Activated gamma-delta T cell treated with Interleukin-2 at 50 U/mL for 16 hours (primary cell): Measurements from ENCODE around the gene ARHGAP22.

ENCODE experiments used
- DNase-seq: peaks from one replicate; pipeline ENCODE4 v3.0.0-alpha.2; 2020

The ARHGAP22 gene

DNA sequence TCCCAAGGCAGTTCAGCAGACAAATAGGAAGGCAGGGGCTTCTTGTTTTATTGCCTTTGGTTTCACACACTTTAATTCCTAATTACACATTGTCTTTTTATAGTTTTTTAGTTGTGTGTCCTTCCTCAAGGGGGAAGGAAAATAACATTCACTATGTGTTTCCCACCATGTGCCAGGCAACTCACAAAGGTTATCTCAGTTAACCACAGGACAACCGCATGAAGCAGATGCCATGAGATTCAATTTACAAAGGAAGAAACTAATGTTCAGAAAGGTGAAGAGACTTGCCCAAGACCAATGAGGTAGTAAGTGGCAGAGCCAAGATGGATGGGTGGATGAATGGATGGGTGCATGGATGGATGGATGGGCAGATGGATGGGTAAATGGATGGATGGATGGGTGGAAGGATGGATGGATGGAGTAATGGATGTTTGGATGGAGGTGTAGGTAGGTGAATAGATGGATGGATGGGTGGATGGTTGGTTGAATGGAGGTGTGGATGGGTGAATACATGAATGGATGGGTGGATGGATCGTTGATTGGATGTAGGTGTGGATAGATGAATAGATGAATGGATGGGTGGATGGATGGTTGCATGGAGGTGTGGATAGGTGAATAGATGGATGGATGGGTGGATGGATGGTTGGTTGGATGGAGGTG, 77.9 kb downstream of the ARHGAP22 start:
- no peak for DNase-seq

DNA sequence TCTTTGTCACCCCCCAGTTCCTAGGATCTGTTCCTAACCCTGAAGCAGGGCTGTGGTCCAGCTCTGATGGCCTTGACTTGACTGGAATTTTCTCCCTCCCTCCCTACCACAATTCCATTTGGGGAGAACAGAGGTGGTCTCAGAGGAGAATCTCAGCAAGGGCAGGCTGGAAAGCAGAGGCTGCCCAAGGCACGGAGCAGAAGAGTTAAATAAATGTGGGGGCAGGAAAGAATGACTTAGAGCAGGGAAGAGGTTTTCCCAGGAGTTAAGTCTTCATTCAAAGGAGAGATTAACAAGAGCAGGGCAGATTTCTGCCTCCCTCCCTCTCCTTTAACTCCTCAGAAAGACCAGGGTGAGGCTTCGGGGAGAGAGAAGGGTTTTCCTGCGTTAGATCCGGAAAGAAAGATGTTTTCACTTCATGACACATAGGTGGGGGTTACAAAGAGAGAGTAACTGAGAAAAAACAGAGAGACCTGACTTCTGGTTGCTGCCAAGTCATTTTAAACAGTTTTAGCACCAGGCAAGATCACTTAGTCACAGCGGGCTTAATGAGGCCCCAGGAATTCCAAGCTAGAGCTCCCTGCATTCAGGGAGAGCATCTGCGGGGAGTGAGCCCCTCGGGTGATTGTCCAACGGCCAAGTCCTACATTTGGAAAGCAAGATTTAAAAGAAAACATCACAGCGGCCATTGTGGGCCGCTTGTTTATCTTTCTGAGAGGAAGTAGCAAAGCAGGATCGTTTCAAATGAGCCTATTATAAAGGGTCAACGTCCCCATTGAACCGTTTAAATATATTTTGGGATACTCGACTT, 78.7 kb downstream of the ARHGAP22 start:
- DNase-seq: no peak

DNA sequence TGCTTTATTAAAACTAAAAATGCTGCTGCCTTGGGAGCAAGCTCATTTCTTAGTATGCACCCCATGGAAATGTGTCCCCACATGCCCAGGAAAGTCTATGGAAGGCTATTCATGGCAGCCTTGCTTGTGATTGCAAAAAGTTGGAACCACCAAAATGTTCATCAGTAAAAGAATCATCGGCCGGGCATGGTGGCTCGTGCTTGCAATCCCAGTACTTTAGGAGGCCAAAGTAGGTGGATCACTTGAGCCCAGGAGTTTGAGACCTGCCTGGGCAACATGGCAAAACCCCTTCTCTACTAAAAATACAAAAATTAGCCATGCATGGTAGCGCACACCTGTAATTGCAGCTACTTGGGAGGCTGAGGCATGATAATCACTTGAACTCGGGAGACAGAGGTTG, 79.8 kb downstream of the ARHGAP22 start:
- DNase-seq: no peak

DNA sequence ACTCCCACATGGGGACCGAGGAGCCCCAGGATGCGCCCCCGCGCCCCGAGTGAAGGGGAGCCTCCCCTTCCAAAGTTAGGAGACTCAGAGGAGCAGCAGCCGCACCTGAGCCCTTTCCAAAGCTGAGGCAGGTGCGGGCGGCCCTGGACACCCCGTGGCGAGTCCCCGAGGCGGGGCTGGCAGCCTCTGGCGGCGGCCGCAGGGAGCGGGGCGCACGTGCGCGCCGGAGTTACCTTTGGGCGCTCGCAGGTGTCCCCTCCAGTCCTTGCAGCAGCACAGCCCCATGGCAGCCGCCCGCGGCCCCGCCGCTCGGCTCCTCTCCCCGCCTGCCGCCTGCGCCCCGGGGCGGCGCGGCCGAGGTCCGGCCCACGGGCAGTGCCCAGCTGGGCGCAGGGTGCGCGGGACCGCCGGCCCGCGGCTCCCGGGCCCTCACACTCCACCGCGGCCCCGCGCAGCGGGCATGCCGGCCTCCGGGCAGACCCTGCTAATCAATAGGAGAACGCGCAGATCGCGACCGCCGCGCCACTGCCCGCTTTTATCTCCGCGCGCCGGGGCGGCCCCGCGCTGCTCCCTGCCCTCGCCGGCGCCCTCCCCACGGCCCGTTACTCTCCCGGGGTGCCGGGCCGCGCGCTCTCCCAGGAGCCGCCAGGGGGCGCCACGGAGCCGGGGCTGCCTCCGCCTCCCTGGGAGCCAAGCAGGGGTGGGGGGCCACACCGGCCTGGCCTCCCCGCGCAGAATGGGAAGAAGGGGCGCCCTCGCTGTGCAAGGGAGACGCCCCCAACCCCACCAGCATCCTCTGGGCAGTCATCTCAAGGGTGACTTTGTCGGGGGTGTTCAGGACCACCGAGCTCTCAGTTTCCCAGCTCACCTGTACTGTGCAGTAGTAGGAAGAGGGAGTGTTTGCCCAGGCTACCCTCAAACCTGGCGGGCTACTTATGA, 80.8 kb downstream of the ARHGAP22 start:
- no peak for DNase-seq

DNA sequence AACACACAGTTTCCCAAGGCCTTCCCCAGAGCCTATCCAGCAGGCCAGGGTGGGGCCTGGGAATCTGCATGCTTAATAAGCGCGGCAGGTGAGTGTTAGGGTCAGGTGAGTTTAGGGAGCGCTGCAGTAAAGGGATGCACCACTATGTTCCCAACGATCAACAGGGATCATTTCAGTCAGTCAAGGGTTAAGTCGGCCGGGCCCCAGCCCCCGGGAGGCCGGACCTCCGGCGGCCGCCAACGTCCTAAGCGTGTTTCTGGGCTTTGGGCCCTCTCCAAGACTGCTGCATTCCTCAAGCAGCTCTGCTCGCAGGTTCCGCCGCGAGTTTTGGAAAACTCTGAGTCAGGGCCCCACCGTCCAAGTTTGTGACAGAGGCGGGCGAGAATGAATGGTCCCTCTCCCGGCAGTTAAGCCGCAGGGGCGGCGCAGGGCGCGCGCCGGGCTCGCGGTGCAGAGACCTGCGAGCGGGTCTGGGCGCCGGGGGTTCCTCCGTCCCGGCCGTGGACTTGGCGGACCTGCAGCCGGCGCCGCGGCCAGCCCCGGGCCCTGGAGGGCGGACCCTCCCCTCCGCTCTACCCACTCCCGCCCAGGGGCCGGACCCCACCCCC, 81.6 kb downstream of the ARHGAP22 start:
- DNase-seq: no peak

DNA sequence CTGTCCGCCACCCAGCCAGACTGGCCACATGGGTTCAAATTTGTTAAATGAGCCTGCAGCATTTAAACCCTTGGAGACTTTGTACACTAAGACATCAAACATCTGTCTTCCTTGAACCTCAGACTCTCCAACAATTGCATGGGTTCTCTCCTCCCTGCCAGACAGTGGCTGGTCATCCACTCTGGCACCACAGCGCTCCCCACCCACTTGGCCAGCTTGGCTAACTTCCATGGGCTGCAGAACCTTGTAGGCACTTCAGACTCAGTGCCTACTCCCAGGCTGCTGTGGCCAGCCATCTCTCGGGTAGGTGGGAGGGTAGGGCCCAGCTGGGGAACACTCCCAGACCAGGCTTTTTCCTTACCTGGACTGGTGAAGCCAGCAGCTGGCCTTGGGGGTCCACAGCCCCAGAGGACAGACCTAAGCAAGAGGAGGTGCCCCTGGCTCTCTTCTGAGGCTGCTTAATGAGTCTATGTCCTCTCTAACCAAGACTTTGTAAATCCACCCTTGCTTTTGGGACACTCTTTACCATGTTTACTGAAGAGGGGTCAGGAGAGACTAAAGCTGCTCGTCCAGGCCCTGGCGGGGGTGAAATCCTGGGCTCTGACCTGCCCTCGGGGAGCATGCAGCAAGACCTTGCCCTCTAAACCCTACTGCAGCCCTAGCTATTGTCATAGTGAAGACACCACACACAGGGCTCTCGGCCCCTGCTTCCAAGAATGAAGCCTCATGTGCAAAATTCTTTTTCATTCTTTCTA, 82.7 kb downstream of the ARHGAP22 start:
- no peak for DNase-seq

DNA sequence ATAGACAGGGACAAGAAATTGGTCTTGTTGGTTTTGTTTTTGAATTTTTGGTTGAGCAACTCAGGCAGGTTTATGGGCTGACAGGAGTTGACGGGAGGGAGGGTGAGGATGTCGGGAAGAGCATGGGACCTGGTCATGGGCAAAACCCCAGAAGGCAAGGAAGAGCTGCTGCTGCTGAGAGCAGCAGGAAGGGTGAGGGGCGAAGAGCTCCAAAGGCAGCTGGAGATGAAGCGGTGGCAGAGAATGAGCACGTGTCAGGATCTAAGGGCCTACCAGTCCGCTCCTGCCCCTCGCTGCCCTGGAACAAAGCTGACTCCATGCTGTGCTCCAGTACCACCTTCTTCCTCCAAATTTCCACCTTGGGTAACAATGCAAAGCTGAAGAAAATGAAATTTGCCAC, 84.3 kb downstream of the ARHGAP22 start:
- DNase-seq: no peak

DNA sequence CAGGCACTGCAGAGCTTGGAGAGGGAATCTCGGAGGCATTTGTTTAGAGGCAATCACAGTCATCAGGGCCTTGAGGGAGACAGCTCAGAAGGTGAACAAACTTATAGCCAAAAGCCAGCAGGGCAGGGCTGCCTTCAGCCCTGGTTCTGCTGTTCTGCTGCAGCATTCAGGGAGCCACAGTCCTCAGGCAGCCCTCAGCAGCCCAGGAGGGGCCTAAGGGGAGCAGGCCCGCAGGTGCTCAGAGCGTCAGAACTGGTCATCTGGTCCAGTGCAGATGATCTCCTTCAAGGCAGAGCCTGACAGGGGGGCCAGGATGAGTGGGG, 84.7 kb downstream of the ARHGAP22 start:
- no peak for DNase-seq

DNA sequence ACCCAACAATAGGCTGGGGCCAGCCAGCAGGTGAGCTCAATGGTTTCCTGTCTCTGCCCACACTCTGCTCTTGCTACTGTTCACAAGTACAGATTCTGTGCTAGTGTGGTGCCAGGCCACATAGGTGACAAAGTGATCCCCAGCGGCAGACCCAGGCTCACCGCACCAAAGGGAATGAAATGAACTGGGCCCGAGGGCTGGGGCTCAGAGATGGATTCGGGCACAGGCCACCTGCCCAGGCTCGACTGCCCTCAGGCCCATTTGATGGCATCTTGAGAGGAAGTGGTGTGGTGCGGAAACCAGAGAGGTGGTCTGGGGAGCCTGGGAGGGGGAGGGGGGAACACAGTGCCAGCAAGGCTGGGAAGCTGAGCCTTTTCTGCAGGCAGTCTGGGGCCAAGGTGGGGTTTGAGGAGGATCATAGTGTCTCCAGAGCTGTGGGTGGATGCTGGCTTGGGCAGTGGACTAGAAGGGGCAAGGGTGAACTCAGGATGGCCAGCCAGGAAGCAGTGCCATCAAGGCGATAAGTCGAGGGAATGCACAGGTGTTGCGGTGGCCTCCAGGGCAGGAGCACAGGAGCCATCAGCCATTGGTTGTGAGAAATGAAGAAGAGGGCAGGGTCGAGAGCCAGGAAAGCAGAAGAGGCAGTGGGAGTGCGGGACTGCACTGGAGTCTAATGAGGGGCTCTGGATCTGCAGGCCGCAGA, 85.2 kb downstream of the ARHGAP22 start:
- no peak for DNase-seq

DNA sequence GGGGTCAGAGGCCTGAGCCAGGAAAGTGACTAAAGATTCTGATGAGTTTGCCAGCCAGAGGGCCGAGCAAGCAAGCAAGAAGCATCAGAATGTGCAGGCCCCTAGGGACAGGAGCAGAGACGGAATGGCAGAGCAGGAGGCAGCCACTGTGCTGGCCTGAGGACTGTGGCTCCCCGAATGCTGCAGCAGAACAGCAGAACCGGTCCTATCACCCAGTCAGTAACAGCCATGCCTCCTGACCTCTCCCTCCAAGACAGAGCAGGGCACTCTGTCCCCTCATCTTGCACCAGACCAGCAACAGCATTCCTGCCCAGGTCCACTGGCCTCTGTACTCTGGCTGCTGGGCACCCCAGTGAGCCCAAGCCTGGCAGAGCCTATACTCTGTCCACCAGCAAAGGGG, 85.9 kb downstream of the ARHGAP22 start:
- DNase-seq: no peak

DNA sequence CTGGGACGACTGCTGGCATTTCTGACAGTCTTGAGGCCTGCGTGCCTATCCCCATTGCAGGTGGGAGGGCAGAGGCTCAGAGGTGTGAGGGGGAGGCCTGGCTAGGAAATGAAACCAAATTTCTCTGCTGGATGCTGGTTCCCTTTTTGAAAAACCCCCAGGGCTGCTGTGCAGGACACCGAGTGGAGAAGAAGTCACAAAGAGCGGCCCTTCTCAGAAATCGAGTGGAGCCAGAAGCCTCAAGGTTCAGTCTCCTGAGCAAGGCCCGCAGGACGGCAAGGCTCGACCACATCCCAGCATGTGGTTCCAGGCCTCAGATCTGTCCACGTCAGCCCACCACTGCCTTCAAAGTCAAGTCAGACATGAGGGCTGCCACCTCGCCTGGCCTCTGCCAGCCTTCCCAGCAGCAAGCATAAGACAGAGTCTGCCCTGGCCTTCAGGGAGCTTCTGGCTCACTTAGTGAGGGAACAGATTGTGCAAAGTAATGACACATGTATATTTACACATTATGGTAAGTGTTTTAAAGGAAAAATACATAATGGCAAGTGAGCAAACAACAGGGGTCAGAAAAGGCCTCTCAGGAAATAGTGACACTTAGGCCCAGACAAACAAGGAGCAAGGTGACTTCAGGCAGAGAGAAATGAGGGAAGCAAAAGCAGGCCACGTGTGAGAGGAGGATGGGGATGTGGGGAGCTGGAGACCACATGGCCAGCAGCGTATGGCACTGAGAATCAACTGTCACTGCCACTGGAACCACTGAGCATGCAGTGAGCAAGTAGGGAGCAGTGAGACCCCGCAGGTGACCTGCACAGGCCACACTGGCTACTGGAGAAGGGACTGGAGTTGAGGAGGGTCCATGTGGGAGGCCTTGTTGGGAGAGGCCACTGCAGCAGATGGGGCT, 86.7 kb downstream of the ARHGAP22 start:
- no peak for DNase-seq

DNA sequence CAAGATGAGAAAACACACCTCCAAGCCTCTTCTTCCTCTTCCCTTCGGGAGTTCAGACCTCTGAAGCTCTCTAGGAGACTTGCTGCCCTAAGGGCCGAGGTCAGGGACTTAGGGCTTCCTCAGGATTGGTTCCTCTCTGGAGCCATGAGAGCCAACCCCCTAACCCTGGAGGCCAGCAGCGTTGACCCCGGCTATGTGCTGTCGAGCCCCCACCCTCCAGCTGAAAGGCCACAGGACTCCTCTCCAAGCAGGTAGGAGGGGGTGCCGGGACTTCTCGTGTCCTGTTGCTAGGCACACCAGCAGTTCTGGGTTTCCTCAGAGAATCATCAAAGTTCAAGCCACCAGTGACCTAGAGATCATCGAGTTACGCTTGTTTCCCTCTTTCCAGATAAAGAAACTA, 87.4 kb downstream of the ARHGAP22 start:
- DNase-seq: no peak

DNA sequence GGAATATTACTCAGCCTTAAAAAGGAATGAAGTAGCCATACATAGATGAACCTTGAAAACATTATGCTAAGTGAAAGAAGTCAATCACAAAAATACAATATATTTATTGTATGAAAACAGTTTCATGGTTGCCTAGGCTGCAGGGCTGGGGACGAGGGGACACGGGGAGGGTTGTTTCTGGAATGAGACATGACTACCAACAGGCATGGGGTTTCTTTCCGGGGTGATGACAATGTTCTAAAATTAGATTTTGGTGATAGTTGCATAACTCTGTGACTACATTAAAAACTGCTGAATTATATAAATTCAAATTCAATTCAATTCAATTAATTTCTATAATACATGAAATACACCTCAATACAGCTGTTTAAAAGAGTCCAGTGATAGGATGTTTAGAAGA, 88.0 kb downstream of the ARHGAP22 start:
- DNase-seq: no peak

DNA sequence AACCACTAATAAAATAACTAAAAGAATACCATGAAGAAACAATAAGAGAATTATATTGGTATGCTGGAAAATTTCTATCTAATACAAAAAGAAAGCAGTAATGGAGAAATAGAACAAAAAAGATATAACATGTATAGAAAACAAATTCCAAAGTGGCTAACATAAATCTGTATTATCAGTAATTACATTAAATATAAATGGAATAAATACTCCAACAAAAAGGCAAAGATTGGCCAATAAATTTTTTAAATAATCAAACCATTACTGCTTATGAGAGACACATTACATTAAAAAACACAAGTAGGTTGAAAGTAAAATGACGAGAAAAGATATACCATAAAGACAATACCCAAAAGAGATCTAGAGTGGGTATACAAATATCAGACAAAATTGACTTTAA, 90.0 kb downstream of the ARHGAP22 start:
- DNase-seq: no peak

DNA sequence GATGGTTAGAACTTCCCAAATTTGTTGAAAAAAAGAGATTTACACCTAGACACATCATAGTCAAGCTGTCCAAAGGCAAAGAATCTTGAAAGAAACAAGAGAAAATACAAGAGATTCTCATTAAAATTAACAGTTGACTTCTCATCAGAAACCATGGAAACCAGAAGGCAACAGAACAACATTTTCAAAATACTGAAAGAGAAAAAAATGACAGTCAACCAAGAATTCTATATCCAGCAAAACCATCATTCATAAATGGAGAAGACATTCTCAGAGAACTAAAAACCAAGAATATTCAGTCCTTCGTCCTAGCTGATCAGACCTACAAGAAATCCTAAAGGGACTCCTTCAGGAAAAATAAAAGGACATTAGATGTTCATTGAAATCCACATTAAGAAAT, 90.6 kb downstream of the ARHGAP22 start:
- no peak for DNase-seq

DNA sequence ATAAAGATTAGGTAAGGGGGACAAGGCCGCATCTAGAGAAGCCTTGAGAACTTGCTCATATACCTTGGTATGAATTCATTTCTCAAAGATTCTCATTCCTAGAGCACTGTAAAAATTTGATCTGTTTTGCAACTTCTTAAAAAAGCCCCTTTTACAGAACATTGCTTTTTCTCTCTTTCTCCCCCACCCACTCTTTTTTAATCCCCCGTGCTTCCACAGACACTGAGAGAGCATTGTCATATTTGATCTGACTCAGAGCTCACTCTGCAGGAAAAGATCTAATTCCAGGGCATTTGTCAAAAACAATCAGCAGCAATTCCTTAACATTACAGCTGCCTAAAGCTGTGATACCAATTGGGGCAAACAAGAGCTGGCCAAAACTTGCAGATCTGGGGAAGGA, 92.0 kb downstream of the ARHGAP22 start:
- no peak for DNase-seq

DNA sequence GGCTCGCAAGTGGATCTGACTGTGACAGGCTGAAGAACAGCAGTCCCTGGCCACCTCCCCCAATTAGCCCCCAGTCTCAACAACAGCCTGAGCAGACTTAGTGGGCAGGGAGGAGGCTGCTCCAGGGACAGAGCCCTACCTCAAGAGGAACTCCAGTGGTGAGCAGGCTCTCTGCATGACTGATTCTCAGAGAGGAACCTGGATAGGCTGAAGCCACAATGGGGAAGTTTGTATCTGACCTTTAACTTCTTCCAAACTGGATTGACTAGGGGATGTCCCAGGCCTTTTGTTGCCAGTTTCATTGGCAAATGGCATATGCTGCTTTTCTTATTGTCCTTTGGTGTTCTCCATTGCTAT, 93.0 kb downstream of the ARHGAP22 start:
- no peak for DNase-seq

DNA sequence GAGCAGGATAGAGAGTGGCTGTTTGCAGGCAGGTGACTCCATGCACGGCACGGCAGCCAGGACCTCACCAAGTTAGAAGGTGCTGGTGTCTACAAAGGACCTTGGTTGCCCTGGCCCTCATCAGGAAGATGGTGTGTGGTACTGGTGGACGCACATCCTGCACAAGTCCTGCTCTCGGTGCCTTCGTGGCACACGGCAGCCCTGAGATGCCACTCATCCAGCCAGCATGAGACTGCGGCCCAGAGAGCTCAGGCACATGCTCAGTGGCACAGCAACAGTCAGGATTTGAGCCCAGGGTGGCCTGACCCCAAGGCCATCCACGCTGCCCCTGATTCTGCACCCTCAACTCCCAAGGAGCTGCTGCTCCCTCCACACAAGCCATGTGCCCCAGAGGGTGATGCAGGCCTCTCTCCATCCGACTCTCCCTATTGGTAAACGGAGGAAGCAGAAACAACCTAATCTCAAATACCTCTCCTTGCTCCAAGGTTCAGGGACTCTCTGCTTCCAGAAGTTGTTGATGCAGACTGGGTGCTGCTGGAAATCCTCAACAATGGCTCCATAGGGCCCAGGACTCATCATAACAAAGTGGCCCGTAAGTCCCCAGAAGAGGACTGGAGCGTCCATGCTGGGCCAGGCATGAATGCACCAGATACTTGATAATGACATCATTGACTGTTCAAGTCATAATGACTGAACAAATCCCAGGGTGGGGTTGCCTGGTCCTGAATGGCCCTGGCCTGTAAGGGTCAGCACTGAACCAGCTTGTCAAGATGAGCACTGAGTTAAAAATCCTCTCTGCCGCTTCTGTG, 93.6 kb downstream of the ARHGAP22 start:
- no peak for DNase-seq

DNA sequence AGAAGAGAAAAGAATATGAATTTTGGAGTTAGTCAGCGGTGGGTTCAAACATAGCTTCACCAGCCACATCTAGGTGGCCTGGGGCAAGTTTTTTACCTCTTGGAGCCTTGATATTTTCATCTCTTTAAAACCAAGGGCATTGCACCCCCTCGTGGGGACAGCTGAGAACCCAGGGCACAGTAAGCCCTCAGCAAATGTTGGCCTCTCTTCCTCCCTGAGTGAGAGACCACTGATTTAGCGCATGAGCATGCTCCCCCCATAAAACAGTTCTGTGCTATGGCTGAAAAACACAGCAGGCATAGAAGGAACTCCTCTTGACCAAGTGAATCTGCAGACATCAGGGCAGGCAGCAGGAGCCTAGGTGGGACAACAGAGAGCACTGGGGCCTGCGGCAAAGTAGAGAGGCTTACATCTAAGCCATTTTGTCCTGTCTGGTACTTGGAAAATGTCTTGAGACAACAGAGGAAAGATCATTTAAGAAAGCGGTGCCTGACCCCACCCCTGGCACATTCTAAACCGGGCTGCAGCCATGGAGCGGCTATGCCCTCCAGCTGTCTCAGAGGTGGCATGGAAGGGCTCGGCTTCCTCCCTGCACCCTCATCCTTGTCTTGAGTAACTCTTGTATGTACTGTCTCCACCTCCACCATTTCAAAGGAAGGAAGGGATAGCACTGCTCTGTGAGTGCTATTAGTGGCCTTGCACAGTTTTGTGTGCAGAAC, 94.7 kb downstream of the ARHGAP22 start:
- no peak for DNase-seq
